HG02970 (cell line): ENCODE data around the gene STARD13.

Experiments used
- ATAC-seq: cut with Tn5 transposase; IDR thresholded peaks from one replicate; pipeline ENCODE4 v1.9.1; 2021; ENCODE audit warnings: mild to moderate bottlenecking, moderate library complexity, moderate number of reproducible peaks; ENCODE audit not compliant: unreplicated experiment, low FRiP score

The STARD13 gene

DNA sequence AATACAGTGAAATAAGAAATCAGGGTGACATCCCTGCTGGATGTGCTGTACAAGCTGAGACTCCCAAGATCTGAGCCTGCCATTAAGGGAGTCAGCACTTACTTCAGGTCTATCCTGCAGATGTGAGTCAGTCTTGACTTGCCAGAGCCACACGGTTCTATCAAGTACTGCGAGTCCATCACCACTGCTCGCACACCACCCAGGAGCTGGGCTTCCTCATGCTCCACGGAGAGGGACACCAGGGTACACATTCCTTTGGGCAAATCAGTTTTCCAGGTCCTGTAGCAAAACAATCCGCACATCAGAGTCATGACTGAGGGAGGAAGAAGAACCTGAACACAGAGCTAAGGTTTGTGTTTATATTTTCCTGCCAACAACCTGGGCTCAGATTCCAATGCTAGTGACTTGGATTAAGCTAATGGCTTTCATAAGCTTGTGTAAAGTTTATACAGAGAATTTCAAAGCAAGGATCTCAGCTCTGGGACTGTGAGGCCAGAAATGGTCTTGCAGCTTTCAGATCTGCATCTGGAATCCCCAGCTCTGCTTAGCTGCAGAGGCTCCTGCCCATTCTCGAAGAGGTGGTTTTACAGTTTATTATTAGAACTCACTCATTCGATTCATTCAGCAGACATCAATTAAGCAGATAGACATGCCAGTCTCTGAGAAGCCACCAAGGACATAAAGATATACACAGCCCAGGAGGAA is 178.7 kb downstream of the STARD13 start:
- ATAC-seq, result no peak

DNA sequence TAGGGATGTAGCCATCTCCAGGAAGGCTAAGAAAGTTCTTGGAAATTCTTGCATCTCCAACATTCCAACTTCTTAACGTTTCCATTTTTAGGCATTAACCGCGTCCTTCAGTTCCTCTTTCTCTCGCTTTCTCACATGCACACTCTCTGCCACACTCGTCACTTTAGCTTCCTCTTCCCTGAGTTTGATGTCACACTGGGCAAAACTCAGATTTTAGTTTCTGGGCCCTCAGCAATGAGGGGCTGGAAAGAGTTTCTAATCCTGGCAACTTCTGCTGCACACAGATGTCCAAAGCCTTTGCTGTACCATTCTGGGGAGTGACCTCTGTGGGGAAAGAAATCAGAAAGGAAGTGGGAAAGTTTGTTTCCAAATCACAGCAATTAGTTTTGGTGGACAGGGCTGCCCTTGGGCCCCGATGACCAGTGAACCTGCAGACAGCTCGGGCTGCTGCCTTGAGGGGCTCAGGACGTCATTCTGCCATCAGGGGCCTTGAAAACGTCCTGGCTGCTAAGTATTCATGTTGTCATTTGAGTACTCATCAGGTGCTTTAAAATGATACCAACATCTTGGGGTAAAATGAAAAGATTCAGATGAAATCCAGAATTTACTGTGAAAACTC is 180.1 kb downstream of the STARD13 start:
- ATAC-seq, result no peak

- ATAC-seq, result no peak
These were observed 182.1 kb downstream of the STARD13 start for GRCh38 chr13:33103457-33103856.

DNA sequence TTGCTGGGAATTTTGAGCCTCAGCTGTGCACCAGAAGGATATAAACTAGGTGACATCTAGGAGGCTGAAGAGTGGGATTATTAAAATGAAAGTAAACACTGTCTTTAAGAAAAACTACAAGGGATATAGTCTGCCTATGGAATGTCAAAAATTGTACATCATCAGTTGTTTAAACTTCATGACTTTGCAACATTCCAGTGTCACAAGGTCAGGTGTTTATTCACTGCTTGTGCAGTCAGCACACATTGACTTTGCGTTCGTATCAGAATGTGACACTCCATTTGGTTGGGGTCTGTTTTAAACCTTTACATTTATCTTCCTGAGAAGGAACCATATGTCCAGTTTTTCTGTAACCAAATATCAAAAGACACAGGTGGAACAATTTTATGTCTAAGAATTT is 183.7 kb downstream of the STARD13 start:
- no peak for ATAC-seq

DNA sequence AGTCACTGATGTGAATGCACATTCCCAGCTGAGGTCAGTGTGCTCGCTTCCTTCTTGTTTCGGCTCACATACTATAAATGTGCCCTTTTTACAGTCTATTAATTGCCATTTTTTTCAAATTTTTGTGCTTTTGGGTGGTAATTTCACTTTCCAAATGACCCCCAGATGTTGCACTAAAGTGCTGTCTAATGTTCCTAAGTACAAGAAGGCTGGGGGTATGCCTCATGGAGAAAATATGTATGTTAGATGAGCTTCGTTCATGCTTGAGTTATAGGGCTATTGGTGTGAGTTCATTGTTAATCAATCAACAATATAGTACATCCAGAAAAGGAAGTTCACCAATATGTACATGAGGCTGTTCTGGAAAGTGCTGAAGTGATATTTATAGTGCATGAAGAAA is 184.7 kb downstream of the STARD13 start:
- no peak for ATAC-seq

- ATAC-seq, result no peak
These were observed 185.7 kb downstream of the STARD13 start for GRCh38 chr13:33099860-33100259.

- ATAC-seq, result no peak
These were observed 188.5 kb downstream of the STARD13 start for GRCh38 chr13:33096886-33097605.

GRCh38 chr13:33092073-33092987 is 193.2 kb downstream of the STARD13 start:
- ATAC-seq, result no peak

- no peak for ATAC-seq
These were observed 194.2 kb downstream of the STARD13 start for GRCh38 chr13:33091415-33091774.

DNA sequence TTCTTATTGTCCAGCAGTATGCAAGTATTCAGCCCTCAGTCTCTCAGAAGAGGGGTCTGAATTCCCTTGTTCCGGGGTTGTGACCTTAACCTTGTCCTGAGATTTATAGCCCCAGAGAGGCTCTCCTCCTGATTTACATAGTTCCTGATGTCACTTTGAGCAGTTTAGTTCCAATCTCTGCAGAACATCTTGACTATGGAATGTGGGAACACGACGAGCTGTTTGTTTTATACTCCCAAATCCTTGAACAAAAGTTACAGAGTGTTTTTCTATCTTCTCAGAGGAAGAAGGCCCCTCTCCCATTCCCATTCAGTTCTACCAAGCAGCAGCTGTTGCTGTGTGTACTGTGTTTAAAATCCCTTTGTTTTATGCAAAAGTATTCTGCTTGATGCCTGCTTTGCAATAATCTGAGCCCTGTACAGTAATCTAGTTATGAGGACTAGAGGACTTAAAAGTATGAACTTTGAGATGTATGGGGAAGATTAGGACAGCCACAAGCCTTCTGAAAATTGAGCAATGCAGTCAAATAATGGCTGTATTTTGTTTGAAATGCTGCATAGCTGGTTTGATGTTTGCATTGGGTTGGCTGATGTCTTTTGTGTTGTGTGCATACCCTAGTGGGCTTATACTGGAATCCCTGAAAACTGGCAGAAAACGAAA is 194.7 kb downstream of the STARD13 start:
- no peak for ATAC-seq

GRCh38 chr13:33089311-33089710 is 196.2 kb downstream of the STARD13 start:
- ATAC-seq, result no peak

DNA sequence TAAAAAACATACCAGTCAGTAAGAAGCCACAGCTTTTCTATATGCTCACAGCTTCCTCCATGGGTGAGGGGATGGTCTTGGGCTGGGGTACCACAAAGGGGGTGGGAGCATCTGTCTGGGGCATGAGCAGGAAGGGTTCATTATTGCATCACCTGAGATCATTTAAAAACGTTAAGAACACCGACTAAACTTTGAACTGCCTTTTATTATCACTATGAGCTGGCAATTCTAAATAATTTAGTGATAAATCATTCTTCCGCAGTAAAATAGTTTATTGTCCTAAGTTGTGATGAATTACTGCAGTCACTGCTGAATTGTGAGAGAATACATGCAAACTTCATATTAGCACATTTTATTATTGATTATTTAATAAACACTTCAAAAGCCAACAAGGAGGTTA is 197.8 kb downstream of the STARD13 start:
- no peak for ATAC-seq

- ATAC-seq, result no peak
These were observed 198.5 kb downstream of the STARD13 start for GRCh38 chr13:33087091-33087490.

DNA sequence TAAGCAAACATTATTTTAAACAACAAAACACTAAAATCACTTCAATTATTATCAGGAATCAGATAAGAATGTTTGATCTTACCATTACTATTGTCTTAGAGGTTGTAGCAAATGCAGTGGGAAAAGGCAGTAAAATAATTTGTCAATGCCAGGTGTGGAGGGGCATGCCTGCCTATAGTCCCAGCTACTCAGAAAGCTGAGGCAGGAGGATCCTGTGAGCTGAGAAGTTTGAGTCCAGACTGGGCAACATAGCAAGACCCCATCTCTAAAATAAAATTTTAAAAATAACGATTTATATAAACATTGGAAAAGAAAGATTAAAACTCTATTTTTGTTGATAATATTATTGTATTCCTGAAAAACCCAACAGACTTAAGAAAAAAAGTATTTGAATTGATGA is 202.5 kb downstream of the STARD13 start:
- no peak for ATAC-seq

GRCh38 chr13:33081666-33082065 is 203.9 kb downstream of the STARD13 start:
- no peak for ATAC-seq

- no peak for ATAC-seq
These were observed 204.5 kb downstream of the STARD13 start for GRCh38 chr13:33080972-33081590.

DNA sequence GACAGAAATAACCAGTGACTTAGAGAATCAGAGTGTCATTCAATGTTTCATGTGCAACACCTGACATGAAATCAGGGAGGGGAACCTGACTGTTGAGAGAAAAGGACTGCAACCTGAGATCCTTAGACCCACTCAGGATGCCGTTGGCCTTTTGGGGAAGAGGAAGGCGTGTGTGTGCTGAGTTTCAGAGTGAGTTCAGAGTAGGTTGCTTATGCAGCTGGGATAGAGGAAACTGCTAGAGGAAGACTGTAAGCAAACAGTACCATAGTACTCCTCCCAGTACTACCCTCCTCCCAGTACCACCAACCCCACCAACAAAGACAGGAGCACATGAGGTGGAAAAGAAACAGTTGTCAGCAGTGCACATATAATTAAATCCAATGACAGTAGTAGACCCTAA is 205.6 kb downstream of the STARD13 start:
- no peak for ATAC-seq

DNA sequence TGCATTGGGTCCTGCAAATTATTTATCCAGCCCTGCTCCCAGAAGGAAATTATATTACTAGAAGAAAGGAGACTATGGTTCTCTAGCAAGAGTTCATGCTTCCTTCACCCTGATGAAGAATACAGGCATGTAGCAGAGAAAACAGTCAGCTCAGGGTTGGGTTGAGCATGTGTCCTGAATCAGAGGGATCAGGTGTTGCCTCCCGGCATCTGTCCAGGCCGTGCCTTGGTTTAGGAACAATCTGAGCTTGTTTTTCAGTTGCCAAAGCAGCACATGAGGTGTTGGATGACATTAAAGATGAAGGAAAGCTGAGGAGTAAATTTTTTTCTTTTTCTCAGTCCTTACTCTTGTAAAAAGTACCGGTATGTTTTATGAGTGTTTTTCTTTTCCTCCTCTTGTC is 207.3 kb downstream of the STARD13 start:
- no peak for ATAC-seq

DNA sequence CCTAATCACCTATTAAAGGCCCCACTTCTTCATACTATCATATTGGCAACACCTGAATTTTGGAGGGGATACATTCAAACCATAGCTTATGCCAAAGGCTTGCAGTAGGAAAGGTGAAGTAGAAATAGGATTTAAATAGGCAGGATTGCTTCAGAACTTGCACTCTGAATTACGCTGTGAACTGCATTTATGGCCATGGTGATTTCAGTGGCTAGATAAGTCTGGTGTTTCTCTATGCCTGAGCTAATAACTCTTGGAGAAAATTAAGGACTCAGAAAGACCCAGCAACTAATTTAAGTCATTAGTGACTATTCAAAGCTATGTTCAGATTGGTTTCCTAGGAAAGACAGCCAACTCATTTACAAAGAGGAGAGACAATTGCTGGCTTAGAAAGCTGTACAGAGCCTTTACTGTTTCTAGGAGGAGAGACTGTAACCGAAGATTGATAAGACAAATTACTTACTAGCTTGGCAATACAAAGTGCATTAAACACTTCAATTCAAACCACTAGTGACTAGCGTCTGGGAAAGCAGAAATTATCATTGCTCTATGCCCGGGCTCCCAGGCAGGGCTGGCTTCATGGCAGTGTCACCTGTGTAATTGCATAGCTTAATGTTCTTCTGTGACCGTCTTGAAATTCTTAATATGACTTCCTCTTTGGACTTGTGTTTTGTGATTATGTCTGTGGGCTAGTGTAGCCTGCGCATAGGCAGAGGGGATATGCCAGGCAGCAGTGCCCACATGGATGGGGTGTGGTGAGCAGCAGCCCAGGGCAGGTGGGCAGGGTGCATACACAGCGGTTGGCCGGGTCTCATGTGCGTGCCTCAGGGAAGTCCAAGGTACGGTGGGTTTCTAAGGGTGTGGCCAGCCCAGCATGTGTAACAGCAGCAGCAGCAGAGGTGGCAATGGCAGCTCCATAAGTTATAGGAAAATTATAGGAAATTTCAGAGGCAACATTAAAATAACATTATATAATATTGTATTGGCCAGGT is 209.3 kb downstream of the STARD13 start:
- ATAC-seq, result no peak
